ENCODE data around the gene HARS1. TPM values are rescaled to one million over a fixed set of nuclear protein-coding genes. Genes with fewer than 3 reads are reported as not detected.
A peak's percentile ranks its signal among the peaks of the same experiment; 100 is the strongest.
"Not testable (repeated sequence)": the region's sequence is repeated elsewhere in the genome, so short reads cannot be mapped to it uniquely, and the experiment has no call there.

HARS1 gene
- total and polyA plus RNA-seq, 5 experiments from 2014 or later, result 63.2 to 84.1 (median 77.5) TPM

GRCh38 chr5:140673187-140673976 is 17.8 kb downstream of the HARS1 start, which contains the start of gene DND1:
DND1 (minus strand) TSS chr5:140673576; CDS start chr5:140673542, 34 bp downstream.
- ATAC-seq (peak in 1 of 2 donors; percentile 24), DNase-seq (no peak)
- peak within 1 kb of the TSS in 5 of 10 donors; percentile 11 to 80 (median 59) for H3K27ac Mint-ChIP-seq
- no peak within 1 kb of the TSS for H3K4me3 Mint-ChIP-seq
- POLR2A ChIA-PET, result no interaction called here
- H3K4me1 Mint-ChIP-seq, result peaks cover 0 to 12% (median under 1%) of the 10 kb centered on the region in 4 donors
- no peaks in the 10 kb centered on the region for H3K27me3 Mint-ChIP-seq
- H3K36me3 Mint-ChIP-seq, result peaks cover 0 to 74% (median 10%) of the 10 kb centered on the region in 3 donors
- no peaks in the 10 kb centered on the region for H3K9me3 Mint-ChIP-seq

DNA sequence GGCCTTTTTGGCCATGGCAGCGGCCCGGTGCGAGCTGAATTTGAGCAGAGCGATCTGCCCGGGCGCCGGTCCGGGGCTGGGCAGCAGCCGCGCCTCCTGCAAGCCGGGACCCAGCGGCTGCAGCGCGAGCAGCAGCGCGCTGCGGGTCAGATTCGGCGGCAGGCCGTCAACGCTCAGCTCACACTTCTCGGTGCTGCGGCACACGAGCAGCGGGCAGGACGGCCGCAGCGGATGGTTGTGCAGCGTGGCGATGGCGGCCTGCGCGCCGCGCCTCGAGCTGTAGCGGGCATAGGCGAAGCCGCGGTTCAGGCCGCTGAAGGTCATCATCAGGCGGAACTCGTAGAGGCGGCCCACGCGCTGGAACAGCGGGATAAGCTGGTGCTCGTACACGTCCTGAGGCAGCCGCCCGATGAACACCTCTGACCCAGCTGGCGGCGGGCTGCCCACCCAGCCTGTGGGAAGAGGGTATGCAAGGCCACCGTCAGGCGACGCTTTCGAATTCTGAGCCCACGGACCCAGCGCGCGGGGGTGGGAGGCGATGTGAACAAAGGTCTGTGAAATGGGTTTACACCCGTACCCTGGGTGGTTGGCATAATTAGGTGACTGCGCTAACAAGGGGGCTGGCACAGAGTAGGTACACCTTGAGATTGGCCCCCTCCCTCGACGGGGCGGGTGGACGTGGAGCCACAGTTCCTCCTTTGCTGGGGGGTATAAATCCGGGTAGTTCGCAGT is 18.5 kb downstream of the HARS1 start:
- POLR2A ChIA-PET, result no interaction called here
- Mint-ChIP-seq H3K27me3 (no peaks in the 10 kb centered on the region), H3K27ac (no peak overlapping the region), H3K4me3 (no peak overlapping the region), H3K36me3 (peaks cover 0 to 79% (median 10%) of the 10 kb centered on the region in 3 donors), H3K9me3 (no peaks in the 10 kb centered on the region), H3K4me1 (peaks cover 6 to 16% (median 7%) of the 10 kb centered on the region in 4 donors)
- DNase-seq (peak in 2 of 10 donors; percentile 22 to 23), ATAC-seq (peak; percentile 30 to 57)

GRCh38 chr5:140671472-140672125 is 19.6 kb downstream of the HARS1 start:
- no peak overlapping the region for H3K4me3 Mint-ChIP-seq
- peaks cover 0 to 1% (median 0%) of the 10 kb centered on the region in 9 donors for H3K9me3 Mint-ChIP-seq
- DNase-seq (no peak), ATAC-seq (no peak)
- H3K36me3 Mint-ChIP-seq, result peaks cover 0 to 74% (median 10%) of the 10 kb centered on the region in 3 donors
- POLR2A ChIA-PET, result no interaction called here
- H3K27me3 Mint-ChIP-seq, result no peaks in the 10 kb centered on the region
- no peak overlapping the region for H3K27ac Mint-ChIP-seq
- H3K4me1 Mint-ChIP-seq, result peaks cover 14 to 26% (median 17%) of the 10 kb centered on the region in 4 donors

DNA sequence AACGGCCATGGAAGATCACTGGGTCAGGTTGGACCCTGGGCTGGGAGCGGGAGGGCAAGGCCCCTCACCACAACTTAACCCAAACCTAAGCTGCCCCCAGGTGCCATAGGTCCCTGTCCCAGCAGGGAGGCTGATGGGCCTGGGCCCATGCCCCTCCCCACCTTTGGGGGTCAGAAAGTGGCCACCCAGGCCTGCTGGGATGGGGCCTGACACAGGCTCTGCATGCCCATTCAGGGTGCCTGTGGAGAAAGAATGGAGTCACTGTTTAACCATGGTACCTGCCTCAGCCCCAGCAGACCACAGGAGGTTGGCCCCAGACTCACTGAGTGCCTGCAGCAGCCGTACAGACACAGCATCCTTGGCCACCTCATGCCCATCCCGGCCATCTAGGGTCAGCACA is 20.1 kb downstream of the HARS1 start:
- not testable (repeated sequence) for H3K9me3 Mint-ChIP-seq, H3K4me3 Mint-ChIP-seq, H3K27me3 Mint-ChIP-seq, DNase-seq, ATAC-seq
- Mint-ChIP-seq H3K4me1 (peaks cover 18 to 32% (median 22%) of the 10 kb centered on the region in 4 donors), H3K36me3 (peaks cover 0 to 71% (median 7%) of the 10 kb centered on the region in 3 donors), H3K27ac (peak overlapping the region in 2 of 10 donors; percentile 22 to 88)
- POLR2A ChIA-PET, result interaction anchor here (0.6 kb wide), 1 partner anchor 24 kb away, joined by 5 read pairs; the partner anchor contains the start of genes IK and NDUFA2

- Mint-ChIP-seq H3K27me3 (no peaks in the 10 kb centered on the region), H3K9me3 (peaks cover 0 to 1% (median 0%) of the 10 kb centered on the region in 9 donors), H3K27ac (peak within 1 kb of the TSS; percentile 97 to 99 (median 98)), H3K36me3 (peaks cover 0 to 64% (median 19%) of the 10 kb centered on the region in 3 donors), H3K4me1 (peaks cover 24 to 47% (median 38%) of the 10 kb centered on the region in 4 donors), H3K4me3 (peak within 1 kb of the TSS; percentile 91 to 99 (median 97))
- DNase-seq, result peak; percentile 91 to 98 (median 94)
- POLR2A ChIA-PET, result interaction anchor here (0.6 to 4.5 kb wide), 12 partner anchors 10 to 1563 kb away, joined by 3 to 61 read pairs (median 8); partner anchors contain the start of genes ANKHD1, CD14, EIF4EBP3 and HARS1
- ATAC-seq, result peak; percentile 91 to 93
These were observed 26.6 kb downstream of the HARS1 start, which contains the start of gene WDR55 for GRCh38 chr5:140664359-140665119. WDR55 (plus strand) TSS chr5:140664904; CDS start chr5:140664913, 9 bp downstream.

DNA sequence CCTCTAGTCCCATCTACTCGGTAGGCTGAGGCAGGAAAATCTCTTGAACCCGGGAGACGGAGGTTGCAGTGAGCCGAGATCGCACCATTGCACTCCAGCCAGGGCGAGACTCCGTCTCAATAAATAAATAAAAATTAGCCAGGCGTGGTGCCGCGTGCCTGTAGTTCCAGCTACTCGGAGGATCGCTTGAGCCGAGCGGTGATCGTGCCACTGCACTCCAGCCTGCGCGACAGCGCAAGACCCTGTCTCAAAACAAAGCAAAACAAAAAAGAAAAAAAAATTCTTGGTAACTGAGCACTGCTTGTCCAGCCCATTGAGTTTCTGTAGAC is 27.2 kb downstream of the HARS1 start:
- Mint-ChIP-seq H3K36me3 (peaks cover 0 to 64% (median 25%) of the 10 kb centered on the region in 3 donors), H3K27me3 (no peaks in the 10 kb centered on the region), H3K4me1 (peaks cover 24 to 45% (median 38%) of the 10 kb centered on the region in 4 donors), H3K4me3 (peak overlapping the region; percentile 91 to 99 (median 97)), H3K9me3 (peaks cover 0 to 1% (median 0%) of the 10 kb centered on the region in 9 donors), H3K27ac (peak overlapping the region; percentile 97 to 99 (median 98))
- ATAC-seq (no peak), DNase-seq (no peak)
- POLR2A ChIA-PET, result interaction anchor here (0.6 to 4.5 kb wide), 11 partner anchors 10 to 1563 kb away, joined by 3 to 61 read pairs (median 8); partner anchors contain the start of genes ANKHD1, CD14, EIF4EBP3 and HARS1

DNA sequence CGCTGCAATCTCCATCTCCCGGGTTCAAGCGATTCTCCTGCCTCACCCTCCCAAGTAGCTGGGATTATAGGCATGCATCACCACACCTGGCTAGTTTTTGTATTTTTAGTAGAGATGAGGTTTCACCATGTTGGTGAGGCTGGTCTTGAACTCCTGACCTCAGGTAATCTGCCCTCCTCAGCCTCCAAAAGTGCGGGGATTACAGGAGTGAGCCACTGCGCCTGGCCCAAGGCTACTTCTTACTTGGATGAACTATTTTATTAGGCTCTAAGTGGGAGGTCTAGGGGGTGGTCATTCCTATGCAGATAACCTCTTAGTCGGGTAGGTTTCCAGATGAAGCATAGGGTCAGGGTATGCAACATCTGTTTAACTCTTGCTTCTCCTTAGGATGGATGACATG is 30.8 kb downstream of the HARS1 start:
- peaks cover 4 to 74% (median 41%) of the 10 kb centered on the region in 3 donors for H3K36me3 Mint-ChIP-seq
- peaks cover 10 to 19% (median 14%) of the 10 kb centered on the region in 4 donors for H3K4me1 Mint-ChIP-seq

GRCh38 chr5:140658870-140659269 is 32.3 kb downstream of the HARS1 start:
- no peak for DNase-seq
- Mint-ChIP-seq H3K36me3 (peaks cover 9 to 89% (median 56%) of the 10 kb centered on the region in 3 donors), H3K4me1 (peaks cover 5 to 18% (median 7%) of the 10 kb centered on the region in 4 donors), H3K9me3 (no peaks in the 10 kb centered on the region), H3K4me3 (peak overlapping the region in 1 of 10 donors; percentile 74), H3K27ac (peak overlapping the region in 6 of 10 donors; percentile 44 to 84 (median 62)), H3K27me3 (no peaks in the 10 kb centered on the region)
- POLR2A ChIA-PET, result no interaction called here
- no peak for ATAC-seq

More for the DNA sequence above, 30.8 kb downstream of the HARS1 start:
- ATAC-seq, POLR2A ChIA-PET, H3K9me3 Mint-ChIP-seq, H3K4me3 Mint-ChIP-seq, DNase-seq, H3K27me3 Mint-ChIP-seq: not testable (repeated sequence)
- H3K27ac Mint-ChIP-seq, result peak overlapping the region in 3 of 10 donors; percentile 20 to 38 (median 29)

- peaks cover 21 to 68% (median 64%) of the 10 kb centered on the region in 4 donors for H3K4me1 Mint-ChIP-seq
- no peaks in the 10 kb centered on the region for H3K27me3 Mint-ChIP-seq
- POLR2A ChIA-PET, result interaction anchor here (0.6 to 3.7 kb wide), 21 partner anchors 8 to 673 kb away, joined by 3 to 61 read pairs (median 6); partner anchors contain the start of genes ANKHD1, APBB3, CD14 and EIF4EBP3
- peak overlapping the region; percentile 96 to 100 (median 99) for H3K4me3 Mint-ChIP-seq
- H3K9me3 Mint-ChIP-seq, result no peaks in the 10 kb centered on the region
- peak in 1 of 10 donors; percentile 24 for DNase-seq
- ATAC-seq, result no peak
- peak overlapping the region; percentile 98 to 100 (median 100) for H3K27ac Mint-ChIP-seq
- peaks cover 5 to 78% (median 15%) of the 10 kb centered on the region in 3 donors for H3K36me3 Mint-ChIP-seq
These were observed 44.1 kb downstream of the HARS1 start for GRCh38 chr5:140647042-140647419.

GRCh38 chr5:140642718-140643117 is 48.5 kb downstream of the HARS1 start:
- H3K27me3 Mint-ChIP-seq, result no peaks in the 10 kb centered on the region
- H3K4me3 Mint-ChIP-seq, result peak overlapping the region in 1 of 10 donors; percentile 3
- peak overlapping the region in 3 of 10 donors; percentile 30 to 48 (median 40) for H3K27ac Mint-ChIP-seq
- H3K4me1 Mint-ChIP-seq, result peaks cover 26 to 72% (median 67%) of the 10 kb centered on the region in 4 donors
- POLR2A ChIA-PET, result interaction anchor here (0.7 to 1.1 kb wide), 3 partner anchors 10 to 241 kb away, joined by 3 to 5 read pairs (median 3); partner anchors contain the start of genes ANKHD1 and CD14
- ATAC-seq (no peak), DNase-seq (no peak)
- peaks cover 0 to 37% (median 0%) of the 10 kb centered on the region in 3 donors for H3K36me3 Mint-ChIP-seq
- no peaks in the 10 kb centered on the region for H3K9me3 Mint-ChIP-seq

DNA sequence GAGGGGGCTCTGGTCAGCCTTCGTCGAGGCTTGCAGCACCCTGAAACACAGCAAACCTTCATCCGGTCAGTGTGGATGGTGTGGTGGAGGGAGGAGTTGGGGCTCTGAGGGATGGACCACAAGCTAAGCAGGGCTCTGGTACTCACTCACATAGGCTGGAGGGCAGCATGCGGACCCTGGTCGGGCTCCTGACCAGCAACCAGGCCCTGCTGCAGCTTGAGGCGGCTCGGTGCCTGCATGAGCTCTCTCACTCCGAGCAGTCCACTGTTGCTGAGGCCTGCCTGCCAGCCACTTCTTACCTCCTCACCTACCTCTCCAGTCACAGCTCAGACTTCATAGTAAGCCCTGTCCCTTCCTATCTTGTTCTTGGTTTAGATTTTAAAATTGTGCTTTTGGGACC is 49.5 kb downstream of the HARS1 start:
- Mint-ChIP-seq H3K4me1 (peaks cover 27 to 63% (median 60%) of the 10 kb centered on the region in 4 donors), H3K36me3 (peaks cover 0 to 35% (median 0%) of the 10 kb centered on the region in 3 donors), H3K4me3 (peak overlapping the region in 2 of 10 donors; percentile 1 to 10), H3K27ac (peak overlapping the region in 1 of 10 donors; percentile 74), H3K27me3 (no peaks in the 10 kb centered on the region), H3K9me3 (no peaks in the 10 kb centered on the region)
- ATAC-seq (no peak), DNase-seq (no peak)
- POLR2A ChIA-PET, result interaction anchor here (0.6 to 1.4 kb wide), 4 partner anchors 9 to 78 kb away, joined by 3 to 4 read pairs (median 4); partner anchors contain the start of gene CD14
